Psoas muscle (tissue), 8 donors: ENCODE measurements around the gene TEX54. TPM values are rescaled to one million over a fixed set of nuclear protein-coding genes. Genes with fewer than 3 reads are reported as not detected.
"Not testable (repeated sequence)": the region's sequence is repeated elsewhere in the genome, so short reads cannot be mapped to it uniquely, and the experiment has no call there.

Experiments
- ATAC-seq, 4 donors: fragments of 200-7000 bp; cut with Tn5 transposase; one replicate each; pipeline ENCODE4 v1.9.1; 2020; ENCODE audit warnings: moderate library complexity in 3 of 4, mild to moderate bottlenecking in 2 of 4
- DNase-seq, 2 donors: peaks; one replicate each; pipeline ENCODE4 v3.0.0-alpha.2; 2020
- H3K27ac ChIP-seq: fragments of 200-600 bp; one replicate; pipeline ENCODE4 v1.8.0; 2022
- H3K27me3 ChIP-seq, 3 donors: fragments of 200-600 bp in 1 of 3; one replicate each; pipeline versions ENCODE4 v1.6.1 to v1.8.0; 2013 to 2022; ENCODE audit warnings: low read length in 2 of 3, mild to moderate bottlenecking in 2 of 3, moderate library complexity in 1 of 3; ENCODE audit not compliant: insufficient read depth in 3 of 3
- H3K36me3 ChIP-seq, 2 donors: fragments of 200-600 bp in 1 of 2; one replicate each; pipeline versions ENCODE4 v1.6.1 to v1.8.0; 2013 to 2022; ENCODE audit warnings: low read depth in 1 of 2, mild to moderate bottlenecking in 1 of 2, moderate library complexity in 1 of 2; ENCODE audit not compliant: insufficient read depth in 1 of 2
- H3K4me1 ChIP-seq: fragments of 200-600 bp; one replicate; pipeline ENCODE4 v1.8.0; 2022
- H3K4me3 ChIP-seq: fragments of 200-600 bp; one replicate; pipeline ENCODE4 v1.8.0; 2022; ENCODE audit warnings: mild to moderate bottlenecking
- H3K9me3 ChIP-seq: fragments of 200-600 bp; one replicate; pipeline ENCODE4 v1.8.0; 2022
- WGBS, 3 donors: extraction: QIAGEN DNeasy Blood & Tissue Kit; methylation state at CpG; one replicate each; pipeline versions ENCODE4 v1.1.6 to v1.1.7; 2013; 5-methylcytosine and 5-hydroxymethylcytosine counted together
- intact Hi-C, 2 donors: fragments of 100-400 bp; cut with DNase I; formaldehyde crosslinking; loops; one replicate each; pipeline versions ENCODE4 v1.11.0 to v1.14.2; 2022
- polyA plus RNA-seq, 3 donors: library from polyadenylated mRNA; stranded (reverse); fragments of 200-250 nt; gene quantifications; one replicate each; pipeline ENCODE4 v1.2.3, GENCODE V29; 2013
- total RNA-seq, 4 donors: library from RNA; stranded (reverse); fragmentation: NEBNext Ultra II Directional in 2 of 4; extraction: Animal tissue kit (Norgen Biotek cat#: 25700) in 2 of 4; gene quantifications; one replicate each; pipeline versions ENCODE4 v1.2.1 to v1.2.4, GENCODE V29; 2021 to 2023
- TF ChIP-seq, protein P1 (sequence below): fragments of 200-600 bp; IDR thresholded peaks from one replicate; pipeline ENCODE4 v1.8.0; 2022; ENCODE audit warnings: antibody characterized with exemption
- donor health status: healthy with polysubstance abuse.
- donor health status: DM: no; HTN: no; CAD: no; lungs with moderate emphysema.
- donor health status: Bipolar disorder and iron deficiency.
- donor health status: healthy.
- donor health status: DM: yes; HTN: yes; CAD: no.
- donor health status: DM: no; HTN: no; CAD: no.
- donor health status: DM: no; HTN: no; CAD: no.
- donor health status: DM: yes; HTN: yes; CAD: no.

Gene TEX54
- total and polyA plus RNA-seq, 7 donors, result not detected

DNA sequence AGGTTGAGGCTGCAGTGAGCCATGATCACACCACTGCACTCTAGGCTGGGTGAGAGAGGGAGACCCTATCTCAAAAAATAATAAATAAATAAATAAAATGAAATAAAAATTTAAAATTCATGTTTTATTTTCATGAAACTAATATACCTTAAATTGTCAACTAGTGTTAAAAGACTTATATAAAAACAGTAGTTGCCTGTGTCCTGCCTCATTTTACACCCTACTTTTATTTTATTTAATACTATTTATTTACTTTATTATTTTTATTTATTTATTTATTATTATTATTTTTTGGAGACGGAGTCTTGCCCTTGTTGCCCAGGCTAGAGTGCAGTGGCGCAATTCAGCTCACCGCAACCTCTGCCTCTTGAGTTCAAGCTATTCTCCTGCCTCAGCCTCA is 11.5 kb upstream of the TEX54 start:
- H3K27ac ChIP-seq, result no peak overlapping the region
- no peaks in the 10 kb centered on the region for H3K9me3 ChIP-seq
- H3K27me3 ChIP-seq, result no peaks in the 10 kb centered on the region
- no peak for ATAC-seq
- no peak overlapping the region for H3K4me3 ChIP-seq
- peaks cover 7% of the 10 kb centered on the region for H3K4me1 ChIP-seq
- 96 to 100% (median 97%) methylated on average over 3 of the region's 3 CpGs for WGBS, 3 donors
- no peaks in the 10 kb centered on the region for H3K36me3 ChIP-seq
- DNase-seq, result no peak
- TF ChIP-seq, protein P1, sequence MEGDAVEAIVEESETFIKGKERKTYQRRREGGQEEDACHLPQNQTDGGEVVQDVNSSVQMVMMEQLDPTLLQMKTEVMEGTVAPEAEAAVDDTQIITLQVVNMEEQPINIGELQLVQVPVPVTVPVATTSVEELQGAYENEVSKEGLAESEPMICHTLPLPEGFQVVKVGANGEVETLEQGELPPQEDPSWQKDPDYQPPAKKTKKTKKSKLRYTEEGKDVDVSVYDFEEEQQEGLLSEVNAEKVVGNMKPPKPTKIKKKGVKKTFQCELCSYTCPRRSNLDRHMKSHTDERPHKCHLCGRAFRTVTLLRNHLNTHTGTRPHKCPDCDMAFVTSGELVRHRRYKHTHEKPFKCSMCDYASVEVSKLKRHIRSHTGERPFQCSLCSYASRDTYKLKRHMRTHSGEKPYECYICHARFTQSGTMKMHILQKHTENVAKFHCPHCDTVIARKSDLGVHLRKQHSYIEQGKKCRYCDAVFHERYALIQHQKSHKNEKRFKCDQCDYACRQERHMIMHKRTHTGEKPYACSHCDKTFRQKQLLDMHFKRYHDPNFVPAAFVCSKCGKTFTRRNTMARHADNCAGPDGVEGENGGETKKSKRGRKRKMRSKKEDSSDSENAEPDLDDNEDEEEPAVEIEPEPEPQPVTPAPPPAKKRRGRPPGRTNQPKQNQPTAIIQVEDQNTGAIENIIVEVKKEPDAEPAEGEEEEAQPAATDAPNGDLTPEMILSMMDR, result no peak
- intact Hi-C loops, result no loop called here

DNA sequence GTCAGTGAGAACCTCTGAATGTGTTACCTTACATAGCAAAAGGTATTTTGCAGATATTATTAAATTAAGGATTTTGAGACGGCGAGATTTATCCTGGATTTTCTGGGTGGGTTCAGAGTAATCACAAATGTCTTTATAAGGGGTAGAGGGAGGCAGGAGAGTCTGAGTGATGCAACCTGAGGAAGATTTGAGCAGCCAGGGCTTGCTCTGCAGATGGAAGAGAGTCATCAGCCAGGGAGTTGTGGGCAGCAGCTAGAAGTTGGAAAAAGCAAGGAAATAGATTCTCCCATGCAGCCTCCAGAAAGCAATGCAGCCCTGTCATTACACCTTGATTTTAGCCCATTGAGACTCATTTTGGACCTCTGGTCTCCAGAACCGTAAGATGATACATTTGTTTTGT is 10.8 kb upstream of the TEX54 start:
- ATAC-seq, result no peak
- 96 to 98% (median 97%) methylated on average over 3 of the region's 3 CpGs for WGBS, 3 donors
- Histone ChIP-seq H3K4me3 (no peak overlapping the region), H3K36me3 (no peaks in the 10 kb centered on the region), H3K27me3 (no peaks in the 10 kb centered on the region), H3K9me3 (no peaks in the 10 kb centered on the region), H3K4me1 (peaks cover 10% of the 10 kb centered on the region), H3K27ac (peak overlapping the region; percentile 100)
- intact Hi-C loops, result loop anchor here in 1 of 2 donors (1.0 kb wide), 1 partner anchor 8 kb away; no protein-coding TSS in a partner anchor
- no peak for DNase-seq
- TF ChIP-seq, protein P1, result no peak

DNA sequence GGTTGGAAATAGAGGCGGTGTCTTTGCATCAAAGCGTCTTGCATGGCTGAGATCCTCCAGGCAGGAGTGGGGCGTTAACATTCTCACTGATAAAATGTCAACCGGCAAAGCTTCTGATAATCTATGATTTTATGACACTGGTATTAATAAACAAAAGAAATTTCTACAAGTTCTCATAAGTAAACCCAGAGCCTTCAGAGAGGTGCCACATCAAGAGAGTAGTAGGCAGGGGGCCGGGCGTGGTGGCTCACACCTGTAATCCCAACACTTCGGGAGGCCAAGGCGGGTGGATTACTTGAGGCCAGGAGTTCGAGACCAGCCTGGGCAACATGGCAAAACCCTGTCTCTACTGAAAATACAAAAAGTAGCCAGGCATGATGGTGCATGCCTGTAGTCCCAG is 10.2 kb upstream of the TEX54 start:
- not testable (repeated sequence) for ATAC-seq, H3K36me3 ChIP-seq, H3K27me3 ChIP-seq, DNase-seq, H3K9me3 ChIP-seq
- WGBS, 3 donors, result 86 to 92% (median 90%) methylated on average over 9 of the region's 9 CpGs
- Histone ChIP-seq H3K4me3 (peak overlapping the region; percentile 84), H3K4me1 (peaks cover 12% of the 10 kb centered on the region), H3K27ac (peak overlapping the region; percentile 100)
- intact Hi-C loops, result loop anchor here in 1 of 2 donors (1.0 kb wide), 1 partner anchor 8 kb away; no protein-coding TSS in a partner anchor

DNA sequence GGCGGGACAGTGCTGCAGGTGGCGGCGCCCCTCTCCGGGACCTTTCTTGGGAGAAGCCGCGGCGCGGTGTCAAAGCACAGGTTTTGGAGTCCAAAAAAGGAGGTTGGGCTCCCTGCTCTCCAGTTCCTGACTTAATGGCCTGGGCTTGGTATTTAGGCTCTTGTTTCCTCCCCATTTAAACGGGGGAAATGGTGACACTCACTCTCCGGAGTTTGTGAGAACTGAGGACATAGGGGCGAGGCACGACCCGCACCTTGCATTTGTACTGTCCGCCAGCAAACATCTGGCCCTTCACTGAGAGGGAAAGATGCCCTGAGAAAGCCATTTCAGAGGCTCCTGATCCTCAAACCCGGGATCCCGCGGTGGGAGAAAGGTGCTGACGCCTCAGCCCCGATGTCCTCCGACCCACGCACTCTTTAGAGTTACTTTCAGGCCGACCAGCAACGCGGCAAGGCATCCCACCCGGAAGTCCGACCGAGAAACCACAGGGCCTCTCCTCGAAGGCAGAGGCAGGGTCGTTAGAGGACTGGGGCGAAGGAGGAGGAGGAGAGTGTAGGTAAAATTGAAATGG is 9.6 kb upstream of the TEX54 start:
- WGBS, 3 donors, result 5 to 9% (median 5%) methylated on average over 30 of the region's 30 CpGs
- intact Hi-C loops, result no loop called here
- TF ChIP-seq, protein P1, result no peak

DNA sequence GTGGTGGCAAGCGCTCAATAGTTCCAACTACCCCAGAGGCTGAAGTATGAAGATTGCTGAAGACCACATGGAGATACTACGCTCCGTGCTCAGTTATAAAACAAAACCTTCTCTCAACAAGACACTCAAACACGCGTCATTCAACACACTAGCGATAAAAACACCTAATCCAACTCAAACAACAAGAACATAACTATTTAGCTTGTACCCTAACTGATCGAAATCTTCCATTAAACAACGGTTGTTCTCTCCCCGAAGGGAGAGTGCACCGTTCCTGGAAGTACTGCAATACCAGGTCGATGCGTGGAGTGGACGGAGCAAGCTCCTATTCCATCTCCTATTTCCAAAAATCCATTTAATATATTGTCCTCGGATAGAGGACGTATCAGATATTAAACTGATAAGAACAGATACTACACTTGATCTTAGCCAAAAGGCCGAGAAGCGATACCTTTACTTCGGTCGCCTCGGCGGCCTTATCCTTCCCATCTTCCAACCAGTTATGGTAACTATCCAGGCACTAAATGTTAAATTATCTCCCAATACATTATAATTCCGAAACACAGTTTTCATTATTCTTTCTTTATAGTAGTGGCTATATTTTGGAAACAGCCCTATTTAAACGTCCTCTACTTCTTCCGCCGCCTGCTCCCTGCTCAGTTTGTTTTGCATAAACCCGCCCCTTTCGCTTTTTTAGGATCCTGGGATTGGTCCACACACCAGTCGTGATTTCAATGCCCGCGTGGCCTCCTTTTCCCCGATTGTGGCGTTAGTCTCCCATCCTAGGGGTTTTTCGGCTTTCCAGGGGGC is 8.9 kb upstream of the TEX54 start:
- TF ChIP-seq, protein P1, result no peak
- H3K4me3 ChIP-seq, result peak overlapping the region; percentile 84
- H3K27me3 ChIP-seq, result no peaks in the 10 kb centered on the region
- intact Hi-C loops, result loop anchor here in 1 of 2 donors (2.0 kb wide), 1 partner anchor 39 kb away; the partner anchor contains the start of gene SLC3A2
- H3K9me3 ChIP-seq, result no peaks in the 10 kb centered on the region
- peaks cover 12% of the 10 kb centered on the region for H3K4me1 ChIP-seq
- H3K27ac ChIP-seq, result peak overlapping the region; percentile 100
- ATAC-seq (peak; percentile 72 to 78 (median 78)), DNase-seq (peak; percentile 77 to 88)
- peaks cover 0 to 15% of the 10 kb centered on the region in 2 donors for H3K36me3 ChIP-seq
- WGBS, 3 donors, result 0% methylated on average over 33 of the region's 33 CpGs

More for the DNA sequence above, 9.6 kb upstream of the TEX54 start:
- Histone ChIP-seq H3K9me3 (no peaks in the 10 kb centered on the region), H3K4me3 (peak overlapping the region; percentile 84), H3K36me3 (peaks cover 0 to 8% of the 10 kb centered on the region in 2 donors), H3K27me3 (no peaks in the 10 kb centered on the region), H3K27ac (peak overlapping the region; percentile 100), H3K4me1 (peaks cover 12% of the 10 kb centered on the region)
- peak in 3 of 4 donors; percentile 5 to 15 (median 10) for ATAC-seq
- DNase-seq, result peak; percentile 34 to 70

DNA sequence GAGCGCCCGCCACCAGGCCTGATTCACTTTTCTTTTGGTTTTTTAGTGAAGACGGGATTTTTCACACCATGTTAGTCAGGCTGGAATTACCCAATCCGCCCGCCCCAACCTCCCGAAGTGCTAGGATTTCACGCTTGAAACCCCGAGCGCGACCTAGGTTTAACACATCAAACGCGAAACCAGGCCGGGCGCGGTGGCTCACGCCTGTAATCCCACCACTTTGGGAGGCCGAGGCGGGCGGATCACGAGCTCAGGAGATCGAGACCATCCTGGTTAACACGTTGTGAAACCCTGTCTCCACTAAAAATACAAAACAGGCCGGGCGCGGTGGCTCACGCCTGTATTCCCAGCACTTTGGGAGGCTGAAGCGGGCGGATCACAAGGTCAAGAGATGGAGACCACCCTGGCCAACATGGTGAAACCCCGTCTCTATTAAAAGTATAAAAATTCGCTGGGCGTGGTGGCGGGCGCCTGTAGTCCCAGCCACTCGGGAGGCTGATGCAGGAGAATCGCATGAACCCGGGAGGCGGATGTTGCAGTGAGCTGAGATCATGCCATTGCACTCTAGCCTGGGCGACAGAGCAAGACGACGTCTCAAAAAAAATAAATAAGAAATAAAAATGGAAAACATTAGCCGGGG is 8.2 kb upstream of the TEX54 start:
- Histone ChIP-seq H3K4me1 (peaks cover 12% of the 10 kb centered on the region), H3K4me3 (peak overlapping the region; percentile 84), H3K27ac (peak overlapping the region; percentile 100), H3K36me3 (peaks cover 0 to 22% of the 10 kb centered on the region in 2 donors)
- ATAC-seq (peak; percentile 19 to 34 (median 26)), DNase-seq (peak; percentile 72 to 83)
- not testable (repeated sequence) for H3K27me3 ChIP-seq, H3K9me3 ChIP-seq
- 1 to 2% (median 2%) methylated on average over 41 of the region's 41 CpGs for WGBS, 3 donors
- intact Hi-C loops, result loop anchor here in 1 of 2 donors (2.0 kb wide), 1 partner anchor 40 kb away; the partner anchor contains the start of gene SLC3A2
